GM23248 (cell line): ENCODE results near the gene DGKI.

Experiments
- EZH2 ChIP-seq: fragments of 200-600 bp; sonication (generic); IDR thresholded peaks from 2 replicates; pipeline ENCODE4 v1.6.1; 2018; ENCODE audit warnings: antibody characterized with exemption, mild to moderate bottlenecking; ENCODE audit not compliant: insufficient read depth, poor library complexity, severe bottlenecking
- EZH2phosphoT487 ChIP-seq: fragments of 200-600 bp; sonication (generic); IDR thresholded peaks from 2 replicates; pipeline ENCODE4 v1.6.1; 2018; ENCODE audit warnings: antibody characterized with exemption, moderate library complexity, mild to moderate bottlenecking, low read depth; ENCODE audit not compliant: insufficient read depth

DNA sequence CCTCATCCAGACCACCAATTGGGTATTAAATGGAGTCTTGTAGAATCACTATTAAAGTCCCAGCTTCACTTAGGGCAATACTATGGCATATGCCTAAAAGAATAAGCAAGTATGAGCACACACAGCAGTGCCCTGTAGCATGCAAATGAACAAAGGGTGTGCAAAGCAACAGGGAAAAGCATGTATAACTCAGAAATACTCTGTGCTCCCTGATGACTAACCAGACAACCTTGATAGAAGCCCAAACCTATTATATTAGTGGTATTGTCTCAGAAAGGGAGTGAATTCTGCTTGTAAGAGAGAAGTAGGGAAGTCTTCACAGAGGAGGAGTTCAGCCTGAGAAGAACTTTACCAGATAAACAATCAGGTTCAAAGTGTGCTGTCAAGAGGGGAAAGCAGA is 131.2 kb downstream of the DGKI start:
- TF ChIP-seq EZH2, result no peak
- TF ChIP-seq EZH2phosphoT487, result no peak
